ENCODE results near the gene APOC1.

APOC1 gene

DNA sequence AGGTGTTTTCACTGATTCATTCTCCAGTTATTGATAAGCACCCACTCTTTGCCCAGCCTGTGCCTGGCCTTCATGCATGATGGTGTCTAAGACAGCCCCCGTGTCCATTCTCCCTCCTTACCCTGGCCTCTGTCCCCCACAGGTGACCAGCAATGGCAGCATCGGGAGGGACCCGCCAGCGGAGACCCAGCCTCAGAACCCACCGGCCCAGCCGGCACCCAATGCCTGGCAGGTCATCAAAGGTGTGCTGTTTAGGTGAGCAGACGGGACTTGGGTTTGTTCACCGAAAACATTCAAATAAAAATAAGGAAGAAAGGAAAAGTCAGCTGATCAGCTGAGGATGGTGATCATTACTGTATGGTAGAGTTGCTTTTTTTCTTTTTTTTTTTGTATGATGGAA lies 47.4 kb downstream of the APOC1 start:
- Histone ChIP-seq H3K4me3 (ENCODE audit: insufficient read length, low read depth) (no peak overlapping the region), H3K9ac (ENCODE audit: insufficient read length, low read depth) (no peak overlapping the region), H3K4me1 (ENCODE audit: insufficient read depth, insufficient read length) (peaks cover 2% of the 10 kb centered on the region), H3K27me3 (ENCODE audit: insufficient read depth, insufficient read length) (no peaks in the 10 kb centered on the region), H3K9me3 (ENCODE audit: insufficient read depth, low read length) (no peaks in the 10 kb centered on the region), H3K36me3 (ENCODE audit: insufficient read depth, insufficient read length, low read length) (peaks cover 44% of the 10 kb centered on the region)
- TF ChIP-seq SUZ12 (IDR thresholded peaks at IDR 0.05; ENCODE audit: extremely low read depth, insufficient read depth, insufficient read length): no peak
- TF ChIP-seq ZNF274 (IDR thresholded peaks at IDR 0.05; ENCODE audit: low read depth, low read length): no peak
- no peak for TF ChIP-seq YY1 (IDR thresholded peaks at IDR 0.05; ENCODE audit: insufficient read depth, insufficient read length)
- no peak for DNase-seq (ENCODE audit: low read depth, low spot score)

DNA sequence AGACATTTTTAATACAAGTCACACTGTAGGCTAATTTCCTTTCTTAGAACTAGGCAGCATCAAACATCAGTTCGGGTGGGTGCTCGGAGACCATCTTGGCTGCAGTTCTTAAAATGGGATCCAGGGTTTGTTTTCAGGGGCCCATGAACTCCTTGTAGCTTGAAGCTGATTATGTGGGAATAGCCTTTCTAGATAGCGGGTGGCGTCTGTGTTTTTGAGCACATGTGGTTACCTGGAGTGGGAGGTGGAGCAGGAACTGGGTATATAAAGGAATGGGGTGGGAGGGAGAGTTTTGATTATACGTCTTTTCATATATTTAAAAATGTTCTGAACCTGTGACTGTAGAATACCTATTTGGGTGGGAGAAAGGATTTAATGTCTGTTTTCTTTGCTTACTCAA lies 53.7 kb downstream of the APOC1 start:
- no peaks in the 10 kb centered on the region for H3K9me3 ChIP-seq (ENCODE audit: insufficient read depth, low read length)
- H3K4me1 ChIP-seq (ENCODE audit: insufficient read depth, insufficient read length): no peaks in the 10 kb centered on the region
- peaks cover 22% of the 10 kb centered on the region for H3K36me3 ChIP-seq (ENCODE audit: insufficient read depth, insufficient read length, low read length)
- DNase-seq (ENCODE audit: low read depth, low spot score): no peak
- no peak overlapping the region for H3K9ac ChIP-seq (ENCODE audit: insufficient read length, low read depth)
- TF ChIP-seq YY1 (IDR thresholded peaks at IDR 0.05; ENCODE audit: insufficient read depth, insufficient read length): no peak
- TF ChIP-seq ZNF274 (IDR thresholded peaks at IDR 0.05; ENCODE audit: low read depth, low read length): no peak
- TF ChIP-seq SUZ12 (IDR thresholded peaks at IDR 0.05; ENCODE audit: extremely low read depth, insufficient read depth, insufficient read length): no peak
- no peak overlapping the region for H3K4me3 ChIP-seq (ENCODE audit: insufficient read length, low read depth)
- no peaks in the 10 kb centered on the region for H3K27me3 ChIP-seq (ENCODE audit: insufficient read depth, insufficient read length)

DNA sequence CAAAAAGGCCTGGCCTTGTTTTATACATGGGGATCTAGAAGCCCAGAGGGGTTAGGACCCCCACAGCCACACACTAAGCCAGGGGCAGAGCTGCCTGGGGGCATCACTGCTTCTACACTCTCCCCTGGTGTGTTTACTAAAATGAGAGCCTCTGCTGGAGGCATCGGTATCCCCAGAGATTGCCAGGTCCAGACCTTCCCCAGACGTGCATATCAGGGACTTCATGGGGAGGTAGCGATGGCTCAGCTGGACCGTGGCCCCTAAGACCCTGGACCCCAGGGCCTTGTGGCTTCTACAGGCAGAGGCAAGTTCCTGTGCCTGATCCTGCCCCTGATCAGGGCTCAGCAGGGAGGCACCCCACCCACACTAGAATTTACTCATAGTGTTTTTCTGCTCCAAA lies 54.3 kb downstream of the APOC1 start:
- no peak for TF ChIP-seq YY1 (IDR thresholded peaks at IDR 0.05; ENCODE audit: insufficient read depth, insufficient read length)
- TF ChIP-seq ZNF274 (IDR thresholded peaks at IDR 0.05; ENCODE audit: low read depth, low read length): no peak
- no peak for TF ChIP-seq SUZ12 (IDR thresholded peaks at IDR 0.05; ENCODE audit: extremely low read depth, insufficient read depth, insufficient read length)
- no peak for DNase-seq (ENCODE audit: low read depth, low spot score)
- H3K4me1 ChIP-seq (ENCODE audit: insufficient read depth, insufficient read length): no peaks in the 10 kb centered on the region
- peaks cover 27% of the 10 kb centered on the region for H3K36me3 ChIP-seq (ENCODE audit: insufficient read depth, insufficient read length, low read length)
- no peak overlapping the region for H3K4me3 ChIP-seq (ENCODE audit: insufficient read length, low read depth)
- H3K9ac ChIP-seq (ENCODE audit: insufficient read length, low read depth): no peak overlapping the region
- H3K27me3 ChIP-seq (ENCODE audit: insufficient read depth, insufficient read length): no peaks in the 10 kb centered on the region
- H3K9me3 ChIP-seq (ENCODE audit: insufficient read depth, low read length): no peaks in the 10 kb centered on the region
